ENCODE results near the gene DYNC2H1.

GRCh38 chr11:103183981-103184611 lies 74.9 kb downstream of the DYNC2H1 start:
- TF ChIP-seq FOXA1 (IDR thresholded peaks at IDR 0.05) = no peak
- no peak for TF ChIP-seq CTCF (IDR thresholded peaks at IDR 0.05; ENCODE audit: low read depth, low read length, missing input control)
- no peak for TF ChIP-seq REST (IDR thresholded peaks at IDR 0.05)
- TF ChIP-seq TAF1 (conservative IDR thresholded peaks at IDR 0.05) = no peak
- TF ChIP-seq MAX (IDR thresholded peaks at IDR 0.05) = no peak
- TF ChIP-seq ZBTB33 (IDR thresholded peaks at IDR 0.05) = no peak
- no peak for TF ChIP-seq SP1 (IDR thresholded peaks at IDR 0.05)
- TF ChIP-seq YY1 (IDR thresholded peaks at IDR 0.05) = no peak
- no peak for TF ChIP-seq HNF4G (IDR thresholded peaks at IDR 0.05)

All from liver (tissue), 3 donors.